HepG2 (cell line): ENCODE measurements around the gene C9orf78. TPM values are rescaled to one million over a fixed set of nuclear protein-coding genes. Genes with fewer than 3 reads are reported as not detected.

Experiments
- AGO1 ChIP-seq: fragments of 200-400 bp; formaldehyde crosslinking; IDR thresholded peaks from 2 replicates; pipeline ENCODE4 v1.6.1; 2017; ENCODE audit warnings: mild to moderate bottlenecking, low read depth, low read length, moderate library complexity; ENCODE audit not compliant: poor library complexity, severe bottlenecking
- DPF2 ChIP-seq: sonication (generic); formaldehyde crosslinking; IDR thresholded peaks from 2 replicates; pipeline ENCODE4 v1.4.0; 2020; ENCODE audit warnings: mild to moderate bottlenecking, low read depth, missing genetic modification reagents, borderline replicate concordance
- FIP1L1 ChIP-seq: fragments of 200-400 bp; formaldehyde crosslinking; IDR thresholded peaks from 2 replicates; pipeline ENCODE4 v1.6.1; 2018; ENCODE audit warnings: low read depth, mild to moderate bottlenecking, low read length, moderate library complexity, borderline replicate concordance; ENCODE audit not compliant: insufficient read depth
- FOSL2 ChIP-seq: sonication (generic); formaldehyde crosslinking; IDR thresholded peaks from 2 replicates; pipeline ENCODE4 v1.4.0; 2020; ENCODE audit warnings: missing genetic modification reagents
- HOXA5 ChIP-seq: sonication (generic); formaldehyde crosslinking; IDR thresholded peaks from 2 replicates; pipeline ENCODE4 v1.4.0; 2020; ENCODE audit warnings: missing genetic modification reagents
- KMT2B ChIP-seq: IDR thresholded peaks from 2 replicates; pipeline ENCODE4 v1.6.1; 2016; ENCODE audit warnings: missing genetic modification reagents, missing compliant biosample characterization
- MTA1 ChIP-seq: sonication (generic); formaldehyde crosslinking; IDR thresholded peaks from 2 replicates; pipeline ENCODE4 v1.4.0; 2020; ENCODE audit warnings: missing genetic modification reagents, mild to moderate bottlenecking, borderline replicate concordance
- NFRKB ChIP-seq: fragments of 450-650 bp; IDR thresholded peaks from 2 replicates; pipeline ENCODE4 v1.6.1; 2017
- NKX3-1 ChIP-seq: sonication (generic); formaldehyde crosslinking; IDR thresholded peaks from 2 replicates; pipeline ENCODE4 v1.5.0; 2020; ENCODE audit warnings: missing genetic modification reagents
- SP2 ChIP-seq: sonication (generic); formaldehyde crosslinking; IDR thresholded peaks from 2 replicates; pipeline ENCODE4 v1.5.1; 2020; ENCODE audit warnings: mild to moderate bottlenecking, missing genetic modification reagents
- SRSF4 ChIP-seq: fragments of 200-400 bp; formaldehyde crosslinking; IDR thresholded peaks from one replicate; pipeline ENCODE4 v1.6.1; 2018; ENCODE audit warnings: mild to moderate bottlenecking, low read depth, low read length, moderate library complexity; ENCODE audit not compliant: poor library complexity, severe bottlenecking
- STAT5B ChIP-seq: sonication (generic); formaldehyde crosslinking; IDR thresholded peaks from 2 replicates; pipeline ENCODE4 v1.4.0; 2020; ENCODE audit warnings: missing genetic modification reagents
- SYNCRIP ChIP-seq: fragments of 200-400 bp; formaldehyde crosslinking; IDR thresholded peaks from 2 replicates; pipeline ENCODE4 v1.6.1; 2018; ENCODE audit warnings: mild to moderate bottlenecking, low read depth, low read length; ENCODE audit not compliant: insufficient read depth
- ZC3H13 ChIP-seq: sonication (generic); formaldehyde crosslinking; IDR thresholded peaks from 2 replicates; pipeline ENCODE4 v1.8.1; 2023; ENCODE audit warnings: mild to moderate bottlenecking, missing genetic modification reagents, moderate library complexity
- ZNF337 ChIP-seq: sonication (generic); formaldehyde crosslinking; IDR thresholded peaks from 2 replicates; pipeline ENCODE4 v1.5.1; 2020; ENCODE audit warnings: missing genetic modification reagents, low read depth, mild to moderate bottlenecking, borderline replicate concordance
- ZNF546 ChIP-seq: sonication (generic); formaldehyde crosslinking; conservative IDR thresholded peaks from 2 replicates; pipeline ENCODE4 v1.8.1; 2023; ENCODE audit warnings: mild to moderate bottlenecking, missing genetic modification reagents
- ZNF589 ChIP-seq: sonication (generic); formaldehyde crosslinking; conservative IDR thresholded peaks from 2 replicates; pipeline ENCODE4 v1.8.0; 2022; ENCODE audit warnings: mild to moderate bottlenecking, moderate library complexity, missing genetic modification reagents
- ZNF605 ChIP-seq: sonication (generic); formaldehyde crosslinking; IDR thresholded peaks from 2 replicates; pipeline ENCODE4 v1.8.0; 2022; ENCODE audit warnings: mild to moderate bottlenecking, missing genetic modification reagents
- ZNF674 ChIP-seq: sonication (generic); formaldehyde crosslinking; IDR thresholded peaks from 2 replicates; pipeline ENCODE4 v1.5.0; 2020; ENCODE audit warnings: low read depth, mild to moderate bottlenecking, missing genetic modification reagents
- ZNF678 ChIP-seq: sonication (generic); formaldehyde crosslinking; IDR thresholded peaks from 2 replicates; pipeline ENCODE4 v1.4.0; 2020; ENCODE audit warnings: mild to moderate bottlenecking, missing genetic modification reagents
- ZNF839 ChIP-seq: sonication (generic); formaldehyde crosslinking; IDR thresholded peaks from 2 replicates; pipeline ENCODE4 v1.4.0; 2020; ENCODE audit warnings: missing genetic modification reagents, mild to moderate bottlenecking, borderline replicate concordance
- polyA plus RNA-seq, 8 experiments: library from polyadenylated mRNA; depleted of rRNA in 3 of 8; stranded (reverse) in 7 of 8; unstranded in 1 of 8; fragments of >200 nt; fragmentation: Illumina TruSeq in 4 of 8; extraction: Trizol in 4 of 8; gene quantifications; 2 replicates each; pipeline versions ENCODE4 v1.2.1 to v1.2.3, GENCODE V29; 2011 to 2016; ENCODE audit warnings: low read depth in 4 of 8, missing spikeins in 1 of 8, mixed read lengths in 1 of 8; ENCODE audit not compliant: insufficient read depth in 1 of 8
- total RNA-seq, 5 experiments: library from RNA; depleted of rRNA; stranded (reverse); fragments of >200 nt; fragmentation: Illumina TruSeq; extraction: Trizol; gene quantifications; 2 replicates each; pipeline ENCODE4 v1.2.3, GENCODE V29; 2016; ENCODE audit warnings: low read depth in 1 of 5
- TF ChIP-seq, protein P1 (sequence below): sonication (generic); formaldehyde crosslinking; IDR thresholded peaks from 2 replicates; pipeline ENCODE4 v1.5.1; 2020; ENCODE audit warnings: mild to moderate bottlenecking, missing genetic modification reagents
- TF ChIP-seq, protein P2 (sequence below): sonication (generic); formaldehyde crosslinking; IDR thresholded peaks from 2 replicates; pipeline ENCODE4 v1.9.0; 2021; ENCODE audit warnings: missing genetic modification reagents, borderline replicate concordance

C9orf78 gene
- total and polyA plus RNA-seq, 2 of the 13 experiments (the other 11 are each of a cell fraction or from before 2014, with no cell fraction given): 18.4 to 35.5 TPM

DNA sequence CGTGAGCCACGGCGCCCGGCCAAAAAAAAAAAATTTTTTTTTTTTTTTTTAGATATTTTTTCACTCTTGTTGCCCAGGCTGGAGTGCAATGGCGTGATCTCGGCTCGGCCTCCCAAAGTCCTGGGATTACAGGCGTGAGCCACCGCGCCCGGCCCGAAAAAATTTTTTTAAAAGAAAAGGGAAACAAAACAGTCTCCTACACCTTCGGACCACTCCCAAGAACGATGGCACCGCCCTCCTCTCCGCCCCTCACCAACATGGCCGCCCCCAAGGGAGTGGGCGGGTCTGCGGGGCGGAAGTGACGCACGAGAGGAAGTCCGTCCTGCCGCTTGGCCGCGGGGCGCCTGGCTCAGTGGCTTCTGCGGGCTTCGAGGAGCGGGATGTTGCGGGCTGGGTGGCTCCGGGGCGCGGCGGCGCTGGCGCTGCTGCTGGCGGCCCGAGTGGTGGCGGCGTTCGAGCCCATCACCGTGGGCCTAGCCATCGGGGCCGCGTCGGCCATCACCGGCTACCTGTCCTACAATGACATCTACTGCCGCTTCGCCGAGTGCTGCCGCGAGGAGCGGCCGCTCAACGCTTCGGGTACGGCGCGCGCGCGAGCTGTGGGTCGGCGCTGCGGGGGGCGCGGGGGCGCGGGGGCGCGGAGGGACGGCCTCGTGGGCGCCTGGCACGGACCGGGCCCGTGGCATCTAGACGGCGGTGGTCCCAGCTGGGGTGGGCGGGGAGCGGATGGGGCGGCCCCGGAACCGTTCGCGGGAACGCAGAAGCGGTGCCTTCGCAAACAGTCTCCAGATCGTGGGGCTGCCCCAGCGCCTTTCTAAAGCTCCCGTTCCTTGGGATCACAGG lies 32.0 kb downstream of the C9orf78 start, which contains the start of gene TOR1B (continued):
- TF ChIP-seq, protein P1, sequence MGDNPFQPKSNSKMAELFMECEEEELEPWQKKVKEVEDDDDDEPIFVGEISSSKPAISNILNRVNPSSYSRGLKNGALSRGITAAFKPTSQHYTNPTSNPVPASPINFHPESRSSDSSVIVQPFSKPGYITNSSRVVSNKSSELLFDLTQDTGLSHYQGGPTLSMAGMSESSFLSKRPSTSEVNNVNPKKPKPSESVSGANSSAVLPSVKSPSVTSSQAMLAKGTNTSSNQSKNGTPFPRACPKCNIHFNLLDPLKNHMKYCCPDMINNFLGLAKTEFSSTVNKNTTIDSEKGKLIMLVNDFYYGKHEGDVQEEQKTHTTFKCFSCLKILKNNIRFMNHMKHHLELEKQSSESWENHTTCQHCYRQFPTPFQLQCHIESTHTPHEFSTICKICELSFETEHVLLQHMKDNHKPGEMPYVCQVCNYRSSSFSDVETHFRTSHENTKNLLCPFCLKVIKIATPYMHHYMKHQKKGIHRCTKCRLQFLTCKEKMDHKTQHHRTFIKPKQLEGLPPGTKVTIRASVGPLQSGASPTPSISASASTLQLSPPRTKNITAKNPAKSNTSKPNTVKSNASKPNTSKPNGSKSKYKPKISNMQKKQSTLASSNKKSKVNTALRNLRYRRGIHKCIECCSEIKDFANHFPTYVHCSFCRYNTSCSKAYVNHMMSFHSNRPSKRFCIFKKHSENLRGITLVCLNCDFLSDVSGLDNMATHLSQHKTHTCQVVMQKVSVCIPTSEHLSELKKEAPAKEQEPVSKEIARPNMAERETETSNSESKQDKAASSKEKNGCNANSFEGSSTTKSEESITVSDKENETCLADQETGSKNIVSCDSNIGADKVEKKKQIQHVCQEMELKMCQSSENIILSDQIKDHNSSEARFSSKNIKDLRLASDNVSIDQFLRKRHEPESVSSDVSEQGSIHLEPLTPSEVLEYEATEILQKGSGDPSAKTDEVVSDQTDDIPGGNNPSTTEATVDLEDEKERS: no peak
- TF ChIP-seq ZNF337 (CRISPR knock-in tag): no peak
- no peak for TF ChIP-seq DPF2 (CRISPR knock-in tag)
- TF ChIP-seq ZNF674: no peak
- no peak for TF ChIP-seq ZNF589 (CRISPR knock-in tag)
- no peak for TF ChIP-seq NFRKB
- TF ChIP-seq MTA1 (CRISPR knock-in tag): peak; percentile 25; the same call in 1 of the 2 replicates
- 0 out of 2 replicates have a peak, but pooled peaks have one; percentile 32 for TF ChIP-seq NKX3-1
- peak; percentile 77 for TF ChIP-seq SP2
- TF ChIP-seq AGO1: no peak
- no peak for TF ChIP-seq ZNF605 (CRISPR knock-in tag)
- TF ChIP-seq HOXA5: 0 out of 2 replicates have a peak, but pooled peaks have one; percentile 48
- TF ChIP-seq ZNF678 (CRISPR knock-in tag): no peak
- TF ChIP-seq SRSF4: no peak
- TF ChIP-seq, protein P2, sequence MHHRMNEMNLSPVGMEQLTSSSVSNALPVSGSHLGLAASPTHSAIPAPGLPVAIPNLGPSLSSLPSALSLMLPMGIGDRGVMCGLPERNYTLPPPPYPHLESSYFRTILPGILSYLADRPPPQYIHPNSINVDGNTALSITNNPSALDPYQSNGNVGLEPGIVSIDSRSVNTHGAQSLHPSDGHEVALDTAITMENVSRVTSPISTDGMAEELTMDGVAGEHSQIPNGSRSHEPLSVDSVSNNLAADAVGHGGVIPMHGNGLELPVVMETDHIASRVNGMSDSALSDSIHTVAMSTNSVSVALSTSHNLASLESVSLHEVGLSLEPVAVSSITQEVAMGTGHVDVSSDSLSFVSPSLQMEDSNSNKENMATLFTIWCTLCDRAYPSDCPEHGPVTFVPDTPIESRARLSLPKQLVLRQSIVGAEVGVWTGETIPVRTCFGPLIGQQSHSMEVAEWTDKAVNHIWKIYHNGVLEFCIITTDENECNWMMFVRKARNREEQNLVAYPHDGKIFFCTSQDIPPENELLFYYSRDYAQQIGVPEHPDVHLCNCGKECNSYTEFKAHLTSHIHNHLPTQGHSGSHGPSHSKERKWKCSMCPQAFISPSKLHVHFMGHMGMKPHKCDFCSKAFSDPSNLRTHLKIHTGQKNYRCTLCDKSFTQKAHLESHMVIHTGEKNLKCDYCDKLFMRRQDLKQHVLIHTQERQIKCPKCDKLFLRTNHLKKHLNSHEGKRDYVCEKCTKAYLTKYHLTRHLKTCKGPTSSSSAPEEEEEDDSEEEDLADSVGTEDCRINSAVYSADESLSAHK: no peak
- TF ChIP-seq STAT5B (CRISPR knock-in tag): no peak
- TF ChIP-seq SYNCRIP: no peak
- TF ChIP-seq ZC3H13 (CRISPR knock-in tag): no peak
- peak; percentile 47; the same call in 1 of the 2 replicates for TF ChIP-seq FOSL2 (CRISPR knock-in tag)
- peak; percentile 46; the same call in 1 of the 2 replicates for TF ChIP-seq KMT2B (CRISPR knock-in tag)
- TF ChIP-seq ZNF546 (CRISPR knock-in tag): peak; percentile 64; the same call in 1 of the 2 replicates
- TF ChIP-seq FIP1L1: no peak
- no peak for TF ChIP-seq ZNF839
